ENCODE data around the gene SAMD4B. TPM values are rescaled to one million over a fixed set of nuclear protein-coding genes. Genes with fewer than 3 reads are reported as not detected.

SAMD4B gene
- total and polyA plus RNA-seq, 10 of the 15 experiments (the other 5 are each of a cell fraction or from before 2014, with no cell fraction given) = 2.4 to 43.3 (median 23.9) TPM

- no peak for TF ChIP-seq ZNF687 (IDR thresholded peaks at IDR 0.05)
- no peak for TF ChIP-seq NFIC (IDR thresholded peaks at IDR 0.05; ENCODE audit: low read depth, low read length)
- TF ChIP-seq RAD51 (IDR thresholded peaks at IDR 0.05) = peak; percentile 56
- peak; percentile 82 for TF ChIP-seq ATF2 (IDR thresholded peaks at IDR 0.05; ENCODE audit: low read length)
- TF ChIP-seq PAX5 (IDR thresholded peaks at IDR 0.05; ENCODE audit: borderline replicate concordance, low read depth, low read length) = 0 out of 2 replicates have a peak, but pooled peaks have one; percentile 39
- peak; percentile 87 for TF ChIP-seq JUNB (IDR thresholded peaks at IDR 0.05)
- no peak for TF ChIP-seq POLR2AphosphoS5 (IDR thresholded peaks at IDR 0.05; ENCODE audit: low read length)
- TF ChIP-seq CREM (IDR thresholded peaks at IDR 0.05; ENCODE audit: low read depth) = peak; percentile 82; the same call in 1 of the 2 replicates
- TF ChIP-seq ELK1 (IDR thresholded peaks at IDR 0.05; ENCODE audit: low read depth, low read length) = no peak
- no peak for TF ChIP-seq ATF3 (IDR thresholded peaks at IDR 0.05; ENCODE audit: borderline replicate concordance, extremely low read depth, low read depth, low read length)
- peak; percentile 82 for TF ChIP-seq ATF7 (IDR thresholded peaks at IDR 0.05; ENCODE audit: low read depth)
- TF ChIP-seq RUNX3 (IDR thresholded peaks at IDR 0.05; ENCODE audit: low read length) = peak; percentile 47; the same call in 1 of the 2 replicates
- peak; percentile 85 for TF ChIP-seq FOXM1 (IDR thresholded peaks at IDR 0.05; ENCODE audit: low read depth, low read length)
- peak; percentile 65; the same call in 2 of the 3 replicates for TF ChIP-seq POU2F2 (IDR thresholded peaks at IDR 0.05; ENCODE audit: borderline replicate concordance, low read depth, low read length)
- no peak for TF ChIP-seq CEBPZ (IDR thresholded peaks at IDR 0.05; ENCODE audit: low read depth, low read length)
- TF ChIP-seq IRF4 (IDR thresholded peaks at IDR 0.05; ENCODE audit: low read depth, low read length) = peak; percentile 79; the same call in 1 of the 2 replicates
These were observed 9.4 kb downstream of the SAMD4B start (continued) for GRCh38 chr19:39351537-39352064.
